Nasal cavity respiratory epithelium epithelial cell of viscerocranial mucosa (primary cell): ENCODE data around the gene C9orf72. TPM values are rescaled to one million over a fixed set of nuclear protein-coding genes. Genes with fewer than 3 reads are reported as not detected.

Source experiments
- total RNA-seq: library from RNA; depleted of rRNA; stranded (reverse); fragments of >200 nt; gene quantifications from 2 replicates; pipeline ENCODE4 v1.2.3, GENCODE V29; 2014

The C9orf72 gene, protein sequence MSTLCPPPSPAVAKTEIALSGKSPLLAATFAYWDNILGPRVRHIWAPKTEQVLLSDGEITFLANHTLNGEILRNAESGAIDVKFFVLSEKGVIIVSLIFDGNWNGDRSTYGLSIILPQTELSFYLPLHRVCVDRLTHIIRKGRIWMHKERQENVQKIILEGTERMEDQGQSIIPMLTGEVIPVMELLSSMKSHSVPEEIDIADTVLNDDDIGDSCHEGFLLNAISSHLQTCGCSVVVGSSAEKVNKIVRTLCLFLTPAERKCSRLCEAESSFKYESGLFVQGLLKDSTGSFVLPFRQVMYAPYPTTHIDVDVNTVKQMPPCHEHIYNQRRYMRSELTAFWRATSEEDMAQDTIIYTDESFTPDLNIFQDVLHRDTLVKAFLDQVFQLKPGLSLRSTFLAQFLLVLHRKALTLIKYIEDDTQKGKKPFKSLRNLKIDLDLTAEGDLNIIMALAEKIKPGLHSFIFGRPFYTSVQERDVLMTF
- total RNA-seq = 21.4 and 26.3 TPM in 2 replicates

DNA sequence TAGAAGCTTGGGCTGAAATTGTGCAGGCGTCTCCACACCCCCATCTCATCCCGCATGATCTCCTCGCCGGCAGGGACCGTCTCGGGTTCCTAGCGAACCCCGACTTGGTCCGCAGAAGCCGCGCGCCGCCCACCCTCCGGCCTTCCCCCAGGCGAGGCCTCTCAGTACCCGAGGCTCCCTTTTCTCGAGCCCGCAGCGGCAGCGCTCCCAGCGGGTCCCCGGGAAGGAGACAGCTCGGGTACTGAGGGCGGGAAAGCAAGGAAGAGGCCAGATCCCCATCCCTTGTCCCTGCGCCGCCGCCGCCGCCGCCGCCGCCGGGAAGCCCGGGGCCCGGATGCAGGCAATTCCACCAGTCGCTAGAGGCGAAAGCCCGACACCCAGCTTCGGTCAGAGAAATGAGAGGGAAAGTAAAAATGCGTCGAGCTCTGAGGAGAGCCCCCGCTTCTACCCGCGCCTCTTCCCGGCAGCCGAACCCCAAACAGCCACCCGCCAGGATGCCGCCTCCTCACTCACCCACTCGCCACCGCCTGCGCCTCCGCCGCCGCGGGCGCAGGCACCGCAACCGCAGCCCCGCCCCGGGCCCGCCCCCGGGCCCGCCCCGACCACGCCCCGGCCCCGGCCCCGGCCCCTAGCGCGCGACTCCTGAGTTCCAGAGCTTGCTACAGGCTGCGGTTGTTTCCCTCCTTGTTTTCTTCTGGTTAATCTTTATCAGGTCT is at the start of gene C9orf72:
Gene C9orf72, minus strand, starts transcription at position 564 of the 716 bp plus-strand sequence. CDS start 6,361 bp downstream, outside the sequence.

DNA sequence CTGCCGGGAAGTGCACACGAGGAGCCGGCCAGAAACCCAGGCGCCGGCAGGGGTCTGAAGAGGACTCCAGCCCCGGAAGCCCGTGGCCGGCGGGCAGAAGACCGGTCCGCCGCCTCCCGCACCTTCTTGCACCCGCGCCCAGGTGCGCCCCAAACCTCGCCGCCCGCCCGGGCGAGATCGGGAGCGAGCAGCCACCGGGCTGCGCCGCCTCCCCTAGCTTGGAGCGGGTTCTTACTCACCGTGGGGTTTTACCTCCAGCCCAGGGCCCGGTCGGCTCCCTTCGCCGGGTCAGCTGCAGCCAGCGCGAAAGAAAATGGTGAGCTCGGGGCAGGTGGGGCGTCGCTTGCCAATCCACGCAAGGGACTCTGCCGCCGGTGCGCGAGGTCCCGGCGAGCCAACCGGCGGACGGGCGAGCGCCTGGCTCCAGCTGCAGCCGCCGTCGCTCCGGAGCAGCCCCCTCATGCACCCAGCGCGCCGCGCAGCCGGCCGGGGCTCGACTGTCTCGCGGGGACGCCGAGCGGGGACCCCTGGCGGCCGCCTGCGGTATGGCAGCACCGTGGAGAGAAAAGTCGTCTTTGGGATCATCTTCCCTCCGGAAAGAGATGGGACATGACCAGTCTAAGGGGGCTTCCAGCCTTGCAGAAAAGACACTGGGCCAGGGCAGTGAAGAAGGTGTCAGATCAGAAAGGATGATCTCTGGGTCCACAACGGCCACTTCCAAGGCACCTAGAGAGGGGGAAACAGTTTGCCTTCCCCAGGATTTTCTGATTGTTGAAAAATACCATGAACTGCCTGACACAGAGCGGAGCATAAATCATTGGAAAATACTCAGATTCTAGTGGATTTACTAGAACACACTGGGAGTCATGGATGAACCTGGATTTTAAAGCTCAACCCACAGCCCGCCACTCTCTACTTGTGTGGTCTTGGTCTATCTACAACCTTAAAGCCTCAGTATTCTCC is 43.7 kb downstream of the C9orf72 start, which contains the start of gene MOB3B:
Gene MOB3B, minus strand, starts transcription at position 499 of the 963 bp plus-strand sequence. CDS start 74,264 bp downstream, outside the sequence.

GRCh38 chr9:27524236-27524635 is 49.0 kb downstream of the C9orf72 start, which contains the start of gene IFNK:
Gene IFNK, plus strand, starts transcription at chr9:27524290. Its CDS starts 47 bp downstream, at chr9:27524337.

Other genes with a start within 250 kb of the C9orf72 start
- gene IFNK, start 49.2 kb downstream of the C9orf72 start, total RNA-seq = not detected in 2 replicates
- 0.68 and 4.1 TPM in 2 replicates for gene MOB3B, start 43.7 kb downstream of the C9orf72 start, total RNA-seq